GM18502 (cell line): Measurements from ENCODE around the gene DPP6.
"Not testable (repeated sequence)": the region's sequence is repeated elsewhere in the genome, so short reads cannot be mapped to it uniquely, and the experiment has no call there.

ENCODE experiments used
- ATAC-seq: cut with Tn5 transposase; IDR thresholded peaks from one replicate; pipeline ENCODE4 v1.9.1; 2021; ENCODE audit warnings: mild to moderate bottlenecking; ENCODE audit not compliant: unreplicated experiment, poor library complexity

The DPP6 gene

DNA sequence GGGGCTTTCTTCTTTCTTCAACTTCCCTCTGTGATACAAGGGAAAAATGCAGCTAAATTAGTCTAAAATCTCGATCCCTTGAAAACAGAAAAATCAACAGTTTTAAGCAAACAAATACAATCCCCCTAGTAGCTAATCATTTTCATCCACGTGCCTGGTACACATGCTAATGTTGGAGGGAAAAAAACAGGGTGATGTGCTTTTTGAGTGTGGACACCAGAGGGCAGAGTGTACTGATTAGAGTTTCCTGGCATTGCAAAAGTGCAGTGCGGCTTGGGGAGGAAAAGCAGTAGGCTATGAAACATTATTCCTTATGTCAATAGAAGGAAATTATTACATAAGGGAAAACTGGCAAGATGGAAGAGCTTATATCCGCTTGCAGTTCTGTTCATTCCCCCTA lies 19.6 kb downstream of the DPP6 start:
- ATAC-seq = not testable (repeated sequence)

- ATAC-seq = not testable (repeated sequence)
These were observed 20.4 kb downstream of the DPP6 start for GRCh38 chr7:154072395-154073181.

DNA sequence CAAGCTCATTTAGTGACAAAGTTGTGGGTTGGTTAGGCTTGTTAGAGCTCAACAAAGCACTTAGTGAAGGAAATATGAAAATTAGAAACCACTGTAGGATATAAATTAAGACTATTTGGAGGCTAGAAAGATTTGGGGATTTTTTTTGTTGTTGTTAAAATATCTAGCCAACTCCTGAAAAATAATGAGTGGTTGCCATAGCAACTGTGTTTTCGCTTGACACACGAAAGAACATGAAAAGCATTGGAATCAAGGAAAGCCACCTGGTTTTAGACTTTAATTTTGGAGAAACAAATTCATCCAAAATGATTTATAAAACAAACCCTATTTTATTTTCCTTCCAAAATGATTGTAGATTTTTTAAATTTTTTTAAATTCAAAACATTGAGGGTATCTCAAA lies 26.3 kb downstream of the DPP6 start:
- not testable (repeated sequence) for ATAC-seq

GRCh38 chr7:154080249-154080648 lies 28.1 kb downstream of the DPP6 start:
- not testable (repeated sequence) for ATAC-seq

GRCh38 chr7:154087037-154087725 lies 35.0 kb downstream of the DPP6 start:
- ATAC-seq = not testable (repeated sequence)

- ATAC-seq = not testable (repeated sequence)
These were observed 39.9 kb downstream of the DPP6 start for GRCh38 chr7:154092093-154092492.

- not testable (repeated sequence) for ATAC-seq
These were observed 43.0 kb downstream of the DPP6 start for GRCh38 chr7:154095201-154095600.

DNA sequence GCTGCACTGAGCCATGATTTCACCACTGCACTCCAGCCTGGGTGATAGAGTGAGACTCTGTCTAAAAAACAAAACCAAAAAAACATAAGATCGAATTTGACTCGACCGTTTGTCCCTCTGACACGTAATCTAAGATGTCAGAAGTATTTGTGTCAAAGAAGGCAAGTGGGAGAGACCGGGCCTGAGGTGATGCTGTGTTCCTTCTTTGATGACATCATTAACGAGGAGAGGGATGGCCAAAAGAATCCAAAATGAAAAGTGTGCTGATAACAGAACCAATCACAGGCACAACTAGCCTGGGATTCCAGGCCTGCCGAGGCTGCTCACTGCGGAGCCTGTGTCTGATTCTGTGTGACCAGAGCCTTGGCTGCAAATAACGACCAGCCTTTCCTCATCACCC lies 52.9 kb downstream of the DPP6 start:
- not testable (repeated sequence) for ATAC-seq

DNA sequence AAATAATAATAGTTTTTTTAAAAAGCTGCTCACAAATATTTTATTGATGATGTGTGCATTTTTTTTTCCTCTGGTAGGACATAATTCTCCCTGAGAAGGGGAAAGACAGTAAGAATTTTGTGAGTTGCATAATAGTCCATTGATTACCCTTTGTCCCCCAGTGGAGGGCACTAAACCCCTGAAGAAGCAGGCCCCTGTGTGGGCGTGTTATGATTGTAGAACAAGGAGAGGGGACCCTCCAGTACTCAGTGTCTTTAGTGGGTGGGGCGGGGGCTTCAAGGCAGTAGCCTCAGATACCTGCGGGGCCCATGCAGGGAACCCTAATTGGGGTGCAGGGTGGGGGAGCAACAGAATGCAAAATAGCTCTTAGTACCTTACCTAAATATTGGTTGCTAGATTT lies 57.4 kb downstream of the DPP6 start:
- ATAC-seq = not testable (repeated sequence)

DNA sequence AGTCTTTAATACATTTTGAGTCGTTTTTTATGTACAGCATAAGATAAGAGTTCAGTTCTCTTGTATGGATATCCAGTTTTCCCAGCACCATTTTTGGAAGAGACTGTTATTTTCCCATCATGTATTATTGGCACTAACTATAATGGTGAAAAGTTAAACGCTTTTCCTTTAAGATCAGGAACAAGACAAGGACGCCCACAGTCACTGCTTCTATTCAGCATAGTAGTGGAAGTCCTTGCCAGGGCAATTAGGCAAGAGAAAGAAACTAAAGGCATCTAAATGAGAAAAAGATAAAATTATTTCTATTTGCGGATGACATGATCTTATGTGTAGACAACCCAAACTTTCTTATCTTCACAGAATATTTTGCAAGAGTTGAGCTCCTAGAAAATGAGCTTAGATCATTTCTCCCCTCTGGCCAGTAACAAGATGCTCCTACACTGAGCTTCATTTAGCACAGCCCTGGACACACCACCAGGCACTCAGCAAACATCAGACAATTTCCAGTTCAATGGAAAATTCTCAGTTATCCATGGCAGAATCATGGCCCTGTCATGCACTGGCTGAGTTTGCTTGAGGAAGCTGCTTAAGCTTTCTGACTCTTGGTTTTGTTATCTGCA lies 61.6 kb downstream of the DPP6 start:
- not testable (repeated sequence) for ATAC-seq

GRCh38 chr7:154117411-154118390 lies 65.5 kb downstream of the DPP6 start:
- not testable (repeated sequence) for ATAC-seq

DNA sequence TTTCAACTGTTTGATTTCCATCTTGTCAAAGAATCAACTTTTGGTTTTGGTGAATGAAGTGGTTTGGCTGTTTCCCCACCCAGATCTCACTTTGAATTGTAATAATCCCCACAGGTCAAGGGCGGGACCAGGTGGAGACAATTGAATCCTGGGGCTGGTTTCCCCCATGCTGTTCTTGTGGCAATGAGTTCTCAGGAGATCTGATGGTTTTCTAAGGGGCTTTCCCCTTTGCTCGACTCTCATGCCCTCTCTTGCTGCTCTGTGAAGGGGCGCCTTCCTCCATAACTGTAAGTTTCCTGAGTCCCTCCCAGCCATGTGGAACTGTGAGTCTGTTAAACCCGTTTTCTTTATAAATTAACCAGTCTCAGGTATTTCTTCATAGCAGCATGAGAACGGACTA lies 68.6 kb downstream of the DPP6 start:
- not testable (repeated sequence) for ATAC-seq

DNA sequence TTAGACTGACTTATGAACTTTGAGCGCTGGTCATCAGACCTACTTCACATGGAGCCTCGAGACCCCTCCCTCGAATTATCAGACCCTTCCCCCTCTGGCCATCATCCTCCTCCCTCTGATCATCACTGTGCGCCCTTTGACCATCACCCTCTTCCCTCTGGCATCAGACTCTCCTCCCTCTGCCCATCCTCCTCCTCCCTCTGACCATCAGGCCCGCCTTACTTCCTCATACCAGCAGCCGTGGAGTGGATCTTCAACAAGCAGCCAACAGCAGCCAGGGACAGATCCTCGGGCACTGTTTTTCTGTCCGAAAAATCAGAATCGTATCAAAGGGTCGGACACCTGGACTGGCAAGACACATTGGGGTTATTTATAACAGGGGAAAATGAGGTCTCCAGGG lies 70.5 kb downstream of the DPP6 start:
- ATAC-seq = not testable (repeated sequence)

GRCh38 chr7:154123397-154123796 lies 71.2 kb downstream of the DPP6 start:
- ATAC-seq = not testable (repeated sequence)

- not testable (repeated sequence) for ATAC-seq
These were observed 76.9 kb downstream of the DPP6 start for GRCh38 chr7:154129142-154129541.

GRCh38 chr7:154132617-154133016 lies 80.4 kb downstream of the DPP6 start:
- not testable (repeated sequence) for ATAC-seq

- not testable (repeated sequence) for ATAC-seq
These were observed 81.6 kb downstream of the DPP6 start for GRCh38 chr7:154133703-154134277.

- not testable (repeated sequence) for ATAC-seq
These were observed 82.5 kb downstream of the DPP6 start for GRCh38 chr7:154134698-154135097.

- ATAC-seq = not testable (repeated sequence)
These were observed 83.4 kb downstream of the DPP6 start for GRCh38 chr7:154135646-154136045.
